GM19240 (cell line): ENCODE data around the gene GAL.
"Not testable (repeated sequence)": the region's sequence is repeated elsewhere in the genome, so short reads cannot be mapped to it uniquely, and the experiment has no call there.

Source experiments
- DNase-seq: peaks from one replicate; pipeline ENCODE4 v3.0.0; 2011; ENCODE audit warnings: low spot score; ENCODE audit not compliant: insufficient read length

The GAL gene

GRCh38 chr11:68684385-68685356, at the start of gene GAL:
Gene GAL, plus strand, starts transcription at chr11:68684544. Its CDS starts 380 bp downstream, at chr11:68684924.
- no peak for DNase-seq

- not testable (repeated sequence) for DNase-seq
Measured at GRCh38 chr11:68634606-68635005, 49.7 kb upstream of the GAL start.

GRCh38 chr11:68635172-68635571, 49.2 kb upstream of the GAL start:
- not testable (repeated sequence) for DNase-seq

GRCh38 chr11:68635883-68636282, 48.5 kb upstream of the GAL start:
- not testable (repeated sequence) for DNase-seq

- DNase-seq: not testable (repeated sequence)
Measured at GRCh38 chr11:68639322-68639721, 45.0 kb upstream of the GAL start.

- DNase-seq: no peak
Measured at GRCh38 chr11:68641880-68642279, 42.5 kb upstream of the GAL start.

GRCh38 chr11:68643585-68643984, 40.8 kb upstream of the GAL start:
- DNase-seq: no peak

- DNase-seq: no peak
Measured at GRCh38 chr11:68646832-68647231, 37.5 kb upstream of the GAL start.

- no peak for DNase-seq
Measured at GRCh38 chr11:68649851-68650555, 34.3 kb upstream of the GAL start.

GRCh38 chr11:68650801-68651200, 33.5 kb upstream of the GAL start:
- DNase-seq: no peak

- DNase-seq: no peak
Measured at GRCh38 chr11:68651208-68651984, 32.9 kb upstream of the GAL start.

GRCh38 chr11:68651985-68652682, 32.2 kb upstream of the GAL start:
- no peak for DNase-seq

- DNase-seq: no peak
Measured at GRCh38 chr11:68652683-68653156, 31.6 kb upstream of the GAL start.

- DNase-seq: no peak
Measured at GRCh38 chr11:68653486-68654430, 30.6 kb upstream of the GAL start.

- DNase-seq: no peak
Measured at GRCh38 chr11:68654978-68655377, 29.4 kb upstream of the GAL start.

- no peak for DNase-seq
Measured at GRCh38 chr11:68655406-68655805, 28.9 kb upstream of the GAL start.

GRCh38 chr11:68655806-68656205, 28.5 kb upstream of the GAL start:
- DNase-seq: no peak

- DNase-seq: no peak
Measured at GRCh38 chr11:68657021-68657780, 27.1 kb upstream of the GAL start.

GRCh38 chr11:68658097-68658496, 26.2 kb upstream of the GAL start:
- no peak for DNase-seq
